Measurements from ENCODE around the gene CD58. TPM values are rescaled to one million over a fixed set of nuclear protein-coding genes. Genes with fewer than 3 reads are reported as not detected.

The CD58 gene
- total and polyA plus RNA-seq, 2 of the 4 experiments (the other 2 are of a cell fraction), result 5.4 to 5.7 TPM

GRCh38 chr1:116510361-116510760 lies 60.5 kb downstream of the CD58 start:
- DNase-seq, result no peak
- POLR2A ChIA-PET (ENCODE audit: unreplicated experiment), result no interaction called here

More at GRCh38 chr1:116510361-116510760, 60.5 kb downstream of the CD58 start:
- Histone ChIP-seq H2BK15ac (ENCODE audit: low read depth, low read length) (no peak overlapping the region), H3K79me1 (ENCODE audit: low read depth in 1 of 2, low read length in 2 of 2) (no peaks in the 10 kb centered on the region), H2AK5ac (ENCODE audit: low read depth, low read length) (no peak overlapping the region), H2BK20ac (ENCODE audit: low read depth, low read length) (no peak overlapping the region), H2AFZ (replicated peaks; ENCODE audit: low read length, poor library complexity) (no peak overlapping the region), H3K4me2 (ENCODE audit: low read depth, low read length) (no peak overlapping the region), H3K9me1 (ENCODE audit: insufficient read depth, low read length) (peaks cover 6% of the 10 kb centered on the region), H2BK5ac (ENCODE audit: low read depth, low read length, poor library complexity, severe bottlenecking) (no peak overlapping the region), H3K27ac (ENCODE audit: insufficient read depth, low read length) (no peak overlapping the region), H3K23ac (ENCODE audit: low read depth, low read length) (no peak overlapping the region), H3K4me1 (ENCODE audit: control insufficient read depth, insufficient read depth, low read length) (peaks cover 7% of the 10 kb centered on the region), H3K4ac (ENCODE audit: low read depth, low read length) (no peak overlapping the region), H3K4me3 (ENCODE audit: insufficient read depth, low read depth, low read length) (no peak overlapping the region), H3K9me3 (ENCODE audit: control insufficient read depth, insufficient read depth, low read length) (no peaks in the 10 kb centered on the region; the same call in 1 of the 2 replicates), H4K20me1 (ENCODE audit: insufficient read depth, low read length) (no peaks in the 10 kb centered on the region), H3K18ac (ENCODE audit: low read depth, low read length) (no peak overlapping the region), H3K14ac (replicated peaks; ENCODE audit: low read depth, low read length) (no peak overlapping the region), H3K36me3 (ENCODE audit: control insufficient read depth, insufficient read depth, low read length) (no peaks in the 10 kb centered on the region), H4K91ac (ENCODE audit: insufficient read depth, low read depth, low read length) (no peak overlapping the region), H3K27me3 (ENCODE audit: control insufficient read depth, insufficient read depth, low read length) (no peaks in the 10 kb centered on the region), H3K56ac (ENCODE audit: extremely low read depth, insufficient read depth, low read length) (no peak overlapping the region), H2AK9ac (replicated peaks; ENCODE audit: low read depth, low read length, poor library complexity) (no peak overlapping the region), H2BK120ac (ENCODE audit: low read depth, low read length) (no peak overlapping the region), H3K9ac (ENCODE audit: low read depth, low read length) (no peak overlapping the region), H4K5ac (ENCODE audit: low read depth, low read length) (no peak overlapping the region), H4K8ac (ENCODE audit: low read depth in 2 of 2, low read length in 2 of 2) (no peak overlapping the region)
- in situ Hi-C loops (cut with MboI; ENCODE audit: low sequenced_read_pairs), result no loop called here
- TF ChIP-seq RAD21 (IDR thresholded peaks at IDR 0.05; ENCODE audit: low read length) (no peak), POLR2A (IDR thresholded peaks at IDR 0.05; ENCODE audit: low read depth, low read length) (no peak), FOS (IDR thresholded peaks at IDR 0.05; ENCODE audit: low read depth, low read length) (no peak), USF2 (IDR thresholded peaks at IDR 0.05; ENCODE audit: low read depth, low read length) (no peak), RCOR1 (IDR thresholded peaks at IDR 0.05; ENCODE audit: insufficient replicate concordance, low read length) (no peak), RFX5 (IDR thresholded peaks at IDR 0.05; ENCODE audit: low read depth, low read length) (no peak), MAZ (IDR thresholded peaks at IDR 0.05; ENCODE audit: borderline replicate concordance, low read depth, low read length) (no peak), NFE2L2 (IDR thresholded peaks at IDR 0.05; ENCODE audit: low read depth, low read length) (no peak), CTCF (conservative IDR thresholded peaks at IDR 0.05; ENCODE audit: low read depth, low read length) (no peak), ELK1 (IDR thresholded peaks at IDR 0.05; ENCODE audit: borderline replicate concordance, low read depth, low read length) (no peak), MAFK (IDR thresholded peaks at IDR 0.05; ENCODE audit: low read depth, low read length) (no peak), CHD1 (IDR thresholded peaks at IDR 0.05; ENCODE audit: low read depth, low read length) (no peak), SMC3 (IDR thresholded peaks at IDR 0.05; ENCODE audit: low read depth, low read length) (no peak), MXI1 (IDR thresholded peaks at IDR 0.05; ENCODE audit: borderline replicate concordance, low read depth, low read length) (no peak), CEBPB (IDR thresholded peaks at IDR 0.05; ENCODE audit: low read depth, low read length) (no peak), BHLHE40 (IDR thresholded peaks at IDR 0.05; ENCODE audit: low read depth, low read length) (no peak)
- dilution Hi-C loops (cut with HindIII; ENCODE audit: low sequenced_read_pairs, unreplicated experiment), result no loop called here
- intact Hi-C loops (cut with micrococcal nuclease), result no loop called here
- no TSS peak for BruUV-seq (replicated peaks)
- CTCF ChIA-PET, result no interaction called here
- no peak for ATAC-seq (ENCODE audit: low read depth)
- no CpG with 5 or more reads among the region's 4 CpGs for WGBS, 2 experiments (ENCODE audit: extremely low coverage in 2 of 2, insufficient read length in 1 of 2)
